GM12878 (cell line): ENCODE results near the gene SDHC.

ENCODE experiments used
- CREB1 ChIP-seq: IDR thresholded peaks from 2 replicates; pipeline ENCODE4 v1.6.1; 2012; ENCODE audit warnings: low read depth, mild to moderate bottlenecking, inconsistent platforms
- CREM ChIP-seq: IDR thresholded peaks from 2 replicates; pipeline ENCODE4 v1.6.1; 2014; ENCODE audit warnings: antibody characterized with exemption, low read depth
- CTCF ChIP-seq, 3 experiments: IDR thresholded peaks in 2 of 3; conservative IDR thresholded peaks in 1 of 3; 2 replicates each; pipeline ENCODE4 v1.5.1; 2011; ENCODE audit warnings: low read depth in 3 of 3, low read length in 3 of 3, mild to moderate bottlenecking in 3 of 3, control low read depth in 2 of 3, moderate library complexity in 2 of 3, inconsistent platforms in 1 of 3, mixed read lengths in 1 of 3; ENCODE audit not compliant: control insufficient read depth in 2 of 3, insufficient read depth in 1 of 3; ENCODE audit errors: extremely low read depth in 1 of 3
- E2F4 ChIP-seq: IDR thresholded peaks from 2 replicates; pipeline ENCODE4 v1.6.1; 2012; ENCODE audit warnings: low read depth, low read length, improper control_type of control experiment
- EP300 ChIP-seq, 2 experiments: fragments of 150-350 bp in 1 of 2; IDR thresholded peaks; 2 replicates each; pipeline ENCODE4 v1.6.1; 2011 to 2012; ENCODE audit warnings: low read depth in 2 of 2, low read length in 2 of 2, borderline replicate concordance in 1 of 2, improper control_type of control experiment in 1 of 2, inconsistent platforms in 1 of 2; ENCODE audit not compliant: control insufficient read depth in 1 of 2
- KLF5 ChIP-seq: fragments of 450-650 bp; IDR thresholded peaks from 2 replicates; pipeline ENCODE4 v1.6.1; 2014; ENCODE audit warnings: mild to moderate bottlenecking; ENCODE audit not compliant: partially characterized antibody
- MAX ChIP-seq: IDR thresholded peaks from 2 replicates; pipeline ENCODE4 v1.6.1; 2012; ENCODE audit warnings: low read depth, low read length, improper control_type of control experiment
- MYC ChIP-seq: IDR thresholded peaks from 2 replicates; pipeline ENCODE4 v1.6.1; 2011; ENCODE audit warnings: mild to moderate bottlenecking, low read length, moderate library complexity, inconsistent platforms; ENCODE audit not compliant: insufficient read depth, insufficient replicate concordance, insufficient read length, severe bottlenecking
- TAF1 ChIP-seq: IDR thresholded peaks from 2 replicates; pipeline ENCODE4 v1.6.1; 2011; ENCODE audit warnings: mild to moderate bottlenecking, low read depth, low read length, borderline replicate concordance
- TARDBP ChIP-seq: IDR thresholded peaks from 2 replicates; pipeline ENCODE4 v1.6.1; 2016; ENCODE audit warnings: borderline replicate concordance
- USF2 ChIP-seq: IDR thresholded peaks from 2 replicates; pipeline ENCODE4 v1.6.1; 2011; ENCODE audit warnings: low read depth, low read length, improper control_type of control experiment, borderline replicate concordance
- ZBTB33 ChIP-seq: fragments of 450-650 bp; IDR thresholded peaks from 2 replicates; pipeline ENCODE4 v1.6.1; 2017; ENCODE audit warnings: mild to moderate bottlenecking
- ZNF622 ChIP-seq: fragments of 450-650 bp; IDR thresholded peaks from 2 replicates; pipeline ENCODE4 v1.6.1; 2017; ENCODE audit warnings: mild to moderate bottlenecking, inconsistent platforms

GRCh38 chr1:161335796-161336195 is 21.6 kb downstream of the SDHC start:
- TF ChIP-seq CTCF (IDR thresholded peaks at IDR 0.05 in 2 of 3, conservative IDR thresholded peaks at IDR 0.05 in 1 of 3; ENCODE audit: control insufficient read depth in 2 of 3, extremely low read depth in 1 of 3, insufficient read depth in 1 of 3, low read depth in 3 of 3, low read length in 3 of 3): no peak
- TF ChIP-seq CREB1: no peak
- TF ChIP-seq MAX: no peak
- TF ChIP-seq CREM: no peak
- no peak for TF ChIP-seq MYC
- no peak for TF ChIP-seq ZNF622
- TF ChIP-seq EP300 (IDR thresholded peaks at IDR 0.05; ENCODE audit: borderline replicate concordance in 1 of 2, control insufficient read depth in 1 of 2, low read depth in 2 of 2, low read length in 2 of 2): no peak
- TF ChIP-seq ZBTB33: no peak
- no peak for TF ChIP-seq USF2
- no peak for TF ChIP-seq E2F4
- no peak for TF ChIP-seq KLF5
- TF ChIP-seq TARDBP: no peak
- no peak for TF ChIP-seq TAF1
